Osteoblast (primary cell): ENCODE data around the gene KNDC1. TPM values are rescaled to one million over a fixed set of nuclear protein-coding genes. Genes with fewer than 3 reads are reported as not detected.
A peak's percentile ranks its signal among the peaks of the same experiment; 100 is the strongest.

Source experiments
- DNase-seq: peaks from one replicate; pipeline ENCODE4 v3.0.0; 2011; ENCODE audit warnings: low spot score, mixed read lengths; ENCODE audit not compliant: insufficient read length; ENCODE audit errors: missing footprints
- H2AFZ ChIP-seq: 2 replicates; pipeline ENCODE4 v1.6.0; 2011; ENCODE audit warnings: mild to moderate bottlenecking, low read length
- H3K27ac ChIP-seq: 2 replicates; pipeline ENCODE4 v1.5.1; 2011; ENCODE audit warnings: mild to moderate bottlenecking, low read depth, low read length, moderate library complexity
- H3K27me3 ChIP-seq: 2 replicates; pipeline ENCODE4 v1.6.0; 2012; ENCODE audit warnings: mild to moderate bottlenecking, control low read depth, inconsistent platforms, low read length, moderate library complexity; ENCODE audit not compliant: insufficient read depth
- H3K36me3 ChIP-seq: 2 replicates; pipeline ENCODE4 v1.5.1; 2011; ENCODE audit warnings: mild to moderate bottlenecking, low read length, control low read depth, moderate library complexity; ENCODE audit not compliant: insufficient read depth
- H3K4me1 ChIP-seq: 2 replicates; pipeline ENCODE4 v1.5.1; 2011; ENCODE audit warnings: mild to moderate bottlenecking, low read length, control low read depth, moderate library complexity; ENCODE audit not compliant: insufficient read depth
- H3K4me2 ChIP-seq: 2 replicates; pipeline ENCODE4 v1.6.0; 2011; ENCODE audit warnings: mild to moderate bottlenecking, low read length; ENCODE audit not compliant: insufficient read depth
- H3K4me3 ChIP-seq: fragments of 200-600 bp; sonication (generic); 3 replicates; pipeline ENCODE4 v1.5.1; 2012; ENCODE audit warnings: mild to moderate bottlenecking, low read length, inconsistent platforms; ENCODE audit not compliant: insufficient read depth
- H3K79me2 ChIP-seq: 2 replicates; pipeline ENCODE4 v1.6.0; 2012; ENCODE audit warnings: mild to moderate bottlenecking, low read length, control low read depth, inconsistent platforms; ENCODE audit not compliant: insufficient read depth
- H3K9me3 ChIP-seq: 2 replicates; pipeline ENCODE4 v1.5.1; 2011; ENCODE audit warnings: low read depth, low read length, control low read depth
- H4K20me1 ChIP-seq: 2 replicates; pipeline ENCODE4 v1.6.0; 2012; ENCODE audit warnings: mild to moderate bottlenecking, low read length, control low read depth; ENCODE audit not compliant: insufficient read depth
- total RNA-seq: library from RNA; depleted of rRNA; stranded (reverse); fragments of >200 nt; gene quantifications from 2 replicates; pipeline ENCODE4 v1.2.3, GENCODE V29; 2012
- TF ChIP-seq, protein P1 (sequence below): IDR thresholded peaks from 2 replicates; pipeline ENCODE4 v1.5.1; 2011; ENCODE audit warnings: mild to moderate bottlenecking, low read depth, low read length, moderate library complexity; ENCODE audit errors: extremely low read depth

KNDC1 gene
- total RNA-seq, 1 donor, result not detected

DNA sequence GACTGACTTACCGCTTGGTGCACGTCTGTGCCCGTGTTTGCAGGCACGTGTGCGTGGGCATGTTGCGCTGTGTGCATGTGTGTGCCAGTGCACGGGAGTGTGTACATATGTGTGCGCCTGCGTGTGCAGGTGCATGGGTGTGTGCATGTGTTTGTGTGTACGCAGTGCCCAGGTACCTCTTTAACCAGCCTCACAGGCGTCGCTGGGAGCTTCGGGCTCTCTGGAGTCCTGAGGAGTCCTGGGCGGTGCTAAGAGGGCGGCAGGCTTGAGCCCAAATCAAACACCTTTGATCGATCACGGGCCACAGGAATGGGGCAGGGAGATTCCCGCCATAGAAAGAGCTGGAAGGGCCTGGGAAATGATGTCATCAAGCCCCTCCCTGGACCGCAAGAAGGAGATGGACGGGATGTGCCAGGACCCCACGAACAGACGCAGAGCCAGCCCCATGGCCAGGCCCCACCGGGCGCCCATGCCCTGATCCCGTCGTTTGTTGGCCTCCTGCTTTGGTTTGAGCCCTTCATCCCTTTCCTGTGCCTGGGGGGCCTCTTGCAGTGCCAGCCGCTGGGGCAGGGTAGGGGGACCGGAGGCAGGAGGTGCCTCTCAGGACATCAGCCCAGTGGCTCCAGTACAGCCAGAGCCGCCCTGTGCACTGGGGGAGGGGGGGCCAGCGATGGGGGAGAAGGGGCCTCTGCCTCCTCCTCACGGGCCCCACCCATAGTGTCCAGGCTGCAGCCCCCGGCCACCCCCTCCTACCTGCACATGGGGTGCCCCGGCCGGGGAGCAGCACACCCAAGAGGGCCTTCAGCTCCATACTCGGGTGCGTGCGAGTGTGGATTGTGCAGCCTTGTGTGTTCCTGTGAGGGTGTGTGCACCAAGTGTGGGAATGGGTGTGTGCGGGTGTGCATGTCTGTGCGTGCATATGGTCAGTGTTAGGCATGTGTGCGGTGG, 5.8 kb downstream of the KNDC1 start:
- DNase-seq, result peak; percentile 80

DNA sequence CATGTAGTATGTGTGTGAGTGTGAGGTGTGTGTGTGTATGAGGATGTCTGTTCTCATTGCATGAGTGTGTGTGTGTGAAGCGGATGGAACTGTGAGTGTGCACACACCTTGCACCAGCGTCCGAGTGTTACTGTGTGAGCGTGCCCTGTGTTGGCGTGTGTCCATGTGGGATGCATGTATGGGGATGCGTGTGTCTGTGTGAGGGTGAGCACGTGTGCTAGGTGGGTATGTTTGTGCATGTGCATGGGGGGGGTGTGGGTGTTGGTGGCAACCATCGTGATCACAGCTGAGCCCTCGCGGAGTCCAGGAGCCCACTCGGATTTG, 6.4 kb downstream of the KNDC1 start:
- Histone ChIP-seq H2AFZ (no peak overlapping the region), H3K4me3 (no peak overlapping the region), H3K9me3 (no peaks in the 10 kb centered on the region), H3K36me3 (no peaks in the 10 kb centered on the region), H3K79me2 (no peaks in the 10 kb centered on the region), H3K27me3 (peaks cover 2% of the 10 kb centered on the region), H3K4me1 (no peaks in the 10 kb centered on the region), H4K20me1 (no peaks in the 10 kb centered on the region), H3K27ac (no peak overlapping the region), H3K4me2 (no peak overlapping the region)
- TF ChIP-seq, protein P1, sequence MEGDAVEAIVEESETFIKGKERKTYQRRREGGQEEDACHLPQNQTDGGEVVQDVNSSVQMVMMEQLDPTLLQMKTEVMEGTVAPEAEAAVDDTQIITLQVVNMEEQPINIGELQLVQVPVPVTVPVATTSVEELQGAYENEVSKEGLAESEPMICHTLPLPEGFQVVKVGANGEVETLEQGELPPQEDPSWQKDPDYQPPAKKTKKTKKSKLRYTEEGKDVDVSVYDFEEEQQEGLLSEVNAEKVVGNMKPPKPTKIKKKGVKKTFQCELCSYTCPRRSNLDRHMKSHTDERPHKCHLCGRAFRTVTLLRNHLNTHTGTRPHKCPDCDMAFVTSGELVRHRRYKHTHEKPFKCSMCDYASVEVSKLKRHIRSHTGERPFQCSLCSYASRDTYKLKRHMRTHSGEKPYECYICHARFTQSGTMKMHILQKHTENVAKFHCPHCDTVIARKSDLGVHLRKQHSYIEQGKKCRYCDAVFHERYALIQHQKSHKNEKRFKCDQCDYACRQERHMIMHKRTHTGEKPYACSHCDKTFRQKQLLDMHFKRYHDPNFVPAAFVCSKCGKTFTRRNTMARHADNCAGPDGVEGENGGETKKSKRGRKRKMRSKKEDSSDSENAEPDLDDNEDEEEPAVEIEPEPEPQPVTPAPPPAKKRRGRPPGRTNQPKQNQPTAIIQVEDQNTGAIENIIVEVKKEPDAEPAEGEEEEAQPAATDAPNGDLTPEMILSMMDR, result no peak
- peak; percentile 53 for DNase-seq

More for the DNA sequence above, 5.8 kb downstream of the KNDC1 start:
- Histone ChIP-seq H3K36me3 (no peaks in the 10 kb centered on the region), H3K4me2 (no peak overlapping the region), H3K4me1 (no peaks in the 10 kb centered on the region), H3K27ac (no peak overlapping the region), H3K9me3 (no peaks in the 10 kb centered on the region), H3K4me3 (no peak overlapping the region), H3K27me3 (peaks cover 8% of the 10 kb centered on the region), H2AFZ (no peak overlapping the region), H4K20me1 (no peaks in the 10 kb centered on the region), H3K79me2 (no peaks in the 10 kb centered on the region)
- TF ChIP-seq, protein P1, result no peak

DNA sequence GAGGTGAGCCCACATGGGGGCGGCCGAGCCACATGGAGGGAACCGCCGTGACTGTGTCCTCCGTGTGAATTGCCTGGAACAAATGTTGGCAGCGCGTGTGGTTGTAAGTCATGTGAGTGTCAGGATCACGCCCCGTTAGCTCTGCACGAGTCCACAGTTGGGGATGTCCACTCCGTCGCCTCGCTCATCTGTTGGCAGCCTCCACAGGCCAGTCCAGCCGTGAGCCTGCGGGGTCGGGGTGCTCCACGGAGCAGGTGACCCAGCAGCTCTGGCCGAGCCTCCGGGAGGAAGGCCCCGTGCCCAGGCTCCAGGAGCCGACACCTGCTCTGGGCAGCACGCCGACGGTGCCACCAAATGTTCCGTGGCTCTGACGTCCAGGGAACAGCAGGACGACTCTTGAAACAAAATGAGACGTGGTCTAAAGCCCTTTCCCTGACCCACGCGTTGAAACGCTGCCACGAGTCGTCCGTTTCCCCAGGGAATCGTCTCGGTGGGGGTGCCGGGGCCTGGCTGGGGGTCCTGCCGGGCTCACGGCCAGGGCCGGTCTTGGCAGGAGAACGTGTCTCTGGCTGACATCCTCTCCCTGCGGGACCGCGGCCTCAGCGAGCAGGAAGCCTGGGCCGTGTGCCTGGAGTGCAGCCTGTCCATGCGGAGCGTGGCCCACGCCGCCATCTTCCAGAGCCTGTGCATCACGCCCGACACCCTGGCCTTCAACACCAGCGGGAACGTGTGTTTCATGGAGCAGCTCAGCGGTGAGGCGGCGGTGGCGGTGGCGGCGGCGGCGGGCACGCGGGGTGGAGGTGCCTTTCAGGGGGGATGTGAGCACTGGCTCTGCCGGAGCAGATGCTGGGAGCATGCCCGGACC, 7.0 kb downstream of the KNDC1 start:
- DNase-seq, result peak; percentile 80
- TF ChIP-seq, protein P1, result no peak
- no peaks in the 10 kb centered on the region for H3K9me3 ChIP-seq
- no peak overlapping the region for H3K4me2 ChIP-seq
- no peaks in the 10 kb centered on the region for H3K79me2 ChIP-seq
- no peaks in the 10 kb centered on the region for H3K27me3 ChIP-seq
- no peak overlapping the region for H3K27ac ChIP-seq
- H3K4me3 ChIP-seq, result no peak overlapping the region
- H3K4me1 ChIP-seq, result no peaks in the 10 kb centered on the region
- no peaks in the 10 kb centered on the region for H3K36me3 ChIP-seq
- H2AFZ ChIP-seq, result no peak overlapping the region
- H4K20me1 ChIP-seq, result no peaks in the 10 kb centered on the region
